ENCODE measurements around the gene SLC9A8.

The SLC9A8 gene

GRCh38 chr20:49813305-49813974 is 812 bp downstream of the SLC9A8 start:
- no peak for DNase-seq

- DNase-seq, result no peak
Measured at GRCh38 chr20:49814057-49814694, 1.5 kb downstream of the SLC9A8 start.

- no peak for DNase-seq
Measured at GRCh38 chr20:49818816-49819215, 6.2 kb downstream of the SLC9A8 start.

- no peak for DNase-seq
Measured at GRCh38 chr20:49819702-49820101, 7.1 kb downstream of the SLC9A8 start.

- no peak for DNase-seq
Measured at GRCh38 chr20:49821381-49821780, 8.8 kb downstream of the SLC9A8 start.

GRCh38 chr20:49821870-49822331 is 9.3 kb downstream of the SLC9A8 start:
- DNase-seq, result no peak

- DNase-seq, result no peak
Measured at GRCh38 chr20:49823152-49823847, 10.7 kb downstream of the SLC9A8 start.

GRCh38 chr20:49824206-49824605 is 11.6 kb downstream of the SLC9A8 start:
- no peak for DNase-seq

- no peak for DNase-seq
Measured at GRCh38 chr20:49825521-49826033, 12.9 kb downstream of the SLC9A8 start.

- no peak for DNase-seq
Measured at GRCh38 chr20:49831022-49831769, 18.6 kb downstream of the SLC9A8 start.

- no peak for DNase-seq
Measured at GRCh38 chr20:49831770-49832631, 19.4 kb downstream of the SLC9A8 start.

GRCh38 chr20:49832632-49833327 is 20.2 kb downstream of the SLC9A8 start:
- no peak for DNase-seq

- DNase-seq, result no peak
Measured at GRCh38 chr20:49833483-49833882, 20.9 kb downstream of the SLC9A8 start.

- DNase-seq, result no peak
Measured at GRCh38 chr20:49835031-49835430, 22.4 kb downstream of the SLC9A8 start.

GRCh38 chr20:49838546-49838945 is 25.9 kb downstream of the SLC9A8 start:
- DNase-seq, result no peak

- DNase-seq, result no peak
Measured at GRCh38 chr20:49843139-49843538, 30.5 kb downstream of the SLC9A8 start.

GRCh38 chr20:49843770-49844380 is 31.2 kb downstream of the SLC9A8 start:
- no peak for DNase-seq

GRCh38 chr20:49845060-49845459 is 32.4 kb downstream of the SLC9A8 start:
- no peak for DNase-seq

GRCh38 chr20:49846206-49846807 is 33.7 kb downstream of the SLC9A8 start:
- DNase-seq, result no peak

GRCh38 chr20:49850463-49851230 is 38.0 kb downstream of the SLC9A8 start:
- no peak for DNase-seq
